HepG2 (cell line): ENCODE results near the gene DMGDH. TPM values are rescaled to one million over a fixed set of nuclear protein-coding genes. Genes with fewer than 3 reads are reported as not detected.
A peak's percentile ranks its signal among the peaks of the same experiment; 100 is the strongest.

Experiments used
- ERF ChIP-seq: IDR thresholded peaks from 2 replicates; pipeline ENCODE4 v1.6.1; 2018; ENCODE audit warnings: missing biosample characterization, missing genetic modification reagents
- ETV5 ChIP-seq: IDR thresholded peaks from 2 replicates; pipeline ENCODE4 v1.6.1; 2018; ENCODE audit warnings: missing biosample characterization, missing genetic modification reagents, inconsistent platforms, borderline replicate concordance
- FOXO1 ChIP-seq: sonication (generic); formaldehyde crosslinking; IDR thresholded peaks from 2 replicates; pipeline ENCODE4 v1.4.0; 2020; ENCODE audit warnings: missing genetic modification reagents
- GATAD2A ChIP-seq: IDR thresholded peaks from 2 replicates; pipeline ENCODE4 v1.6.1; 2016
- MBNL3 ChIP-seq: fragments of 250-450 bp; sonication (Bioruptor Pico); conservative IDR thresholded peaks from 2 replicates; pipeline ENCODE4 v1.8.0; 2022; ENCODE audit warnings: mild to moderate bottlenecking, inconsistent platforms
- MXD4 ChIP-seq: IDR thresholded peaks from 2 replicates; pipeline ENCODE4 v1.6.1; 2016; ENCODE audit warnings: mild to moderate bottlenecking, missing biosample characterization, missing genetic modification reagents
- NFYB ChIP-seq: sonication (generic); formaldehyde crosslinking; IDR thresholded peaks from 2 replicates; pipeline ENCODE4 v1.4.0; 2020; ENCODE audit warnings: missing genetic modification reagents
- TCF7 ChIP-seq: sonication (generic); IDR thresholded peaks from 2 replicates; pipeline ENCODE4 v1.6.1; 2016; ENCODE audit warnings: antibody characterized with exemption, low read depth
- THAP11 ChIP-seq: IDR thresholded peaks from 2 replicates; pipeline ENCODE4 v1.6.1; 2016; ENCODE audit warnings: missing biosample characterization, missing genetic modification reagents
- ZNF775 ChIP-seq: sonication (generic); formaldehyde crosslinking; IDR thresholded peaks from 2 replicates; pipeline ENCODE4 v1.4.0; 2020; ENCODE audit warnings: missing genetic modification reagents, mild to moderate bottlenecking, moderate library complexity, borderline replicate concordance
- polyA plus RNA-seq, 8 experiments: library from polyadenylated mRNA; depleted of rRNA in 3 of 8; stranded (reverse) in 7 of 8; unstranded in 1 of 8; fragments of >200 nt; fragmentation: Illumina TruSeq in 4 of 8; extraction: Trizol in 4 of 8; gene quantifications; 2 replicates each; pipeline versions ENCODE4 v1.2.1 to v1.2.3, GENCODE V29; 2011 to 2016; ENCODE audit warnings: low read depth in 4 of 8, missing spikeins in 1 of 8, mixed read lengths in 1 of 8; ENCODE audit not compliant: insufficient read depth in 1 of 8
- total RNA-seq, 5 experiments: library from RNA; depleted of rRNA; stranded (reverse); fragments of >200 nt; fragmentation: Illumina TruSeq; extraction: Trizol; gene quantifications; 2 replicates each; pipeline ENCODE4 v1.2.3, GENCODE V29; 2016; ENCODE audit warnings: low read depth in 1 of 5
- TF ChIP-seq, protein P1 (sequence below): IDR thresholded peaks from 2 replicates; pipeline ENCODE4 v1.6.1; 2012; ENCODE audit warnings: low read depth, low read length, improper control_type of control experiment
- TF ChIP-seq, protein P2 (sequence below): IDR thresholded peaks from 2 replicates; pipeline ENCODE4 v1.6.1; 2012; ENCODE audit warnings: inconsistent platforms
- TF ChIP-seq, protein P3 (sequence below): sonication (generic); formaldehyde crosslinking; IDR thresholded peaks from 2 replicates; pipeline ENCODE4 v1.5.0; 2020; ENCODE audit warnings: mild to moderate bottlenecking, missing genetic modification reagents, borderline replicate concordance
- TF ChIP-seq, protein P4 (sequence below): sonication (generic); formaldehyde crosslinking; IDR thresholded peaks from 2 replicates; pipeline ENCODE4 v1.4.0; 2020; ENCODE audit warnings: missing genetic modification reagents
- TF ChIP-seq, protein P5 (sequence below): sonication (generic); formaldehyde crosslinking; IDR thresholded peaks from 2 replicates; pipeline ENCODE4 v1.5.0; 2020; ENCODE audit warnings: mild to moderate bottlenecking, missing genetic modification reagents, borderline replicate concordance

Gene DMGDH
- total and polyA plus RNA-seq, 2 of the 13 experiments (the other 11 are each of a cell fraction or from before 2014, with no cell fraction given): 3.6 to 7.9 TPM

DNA sequence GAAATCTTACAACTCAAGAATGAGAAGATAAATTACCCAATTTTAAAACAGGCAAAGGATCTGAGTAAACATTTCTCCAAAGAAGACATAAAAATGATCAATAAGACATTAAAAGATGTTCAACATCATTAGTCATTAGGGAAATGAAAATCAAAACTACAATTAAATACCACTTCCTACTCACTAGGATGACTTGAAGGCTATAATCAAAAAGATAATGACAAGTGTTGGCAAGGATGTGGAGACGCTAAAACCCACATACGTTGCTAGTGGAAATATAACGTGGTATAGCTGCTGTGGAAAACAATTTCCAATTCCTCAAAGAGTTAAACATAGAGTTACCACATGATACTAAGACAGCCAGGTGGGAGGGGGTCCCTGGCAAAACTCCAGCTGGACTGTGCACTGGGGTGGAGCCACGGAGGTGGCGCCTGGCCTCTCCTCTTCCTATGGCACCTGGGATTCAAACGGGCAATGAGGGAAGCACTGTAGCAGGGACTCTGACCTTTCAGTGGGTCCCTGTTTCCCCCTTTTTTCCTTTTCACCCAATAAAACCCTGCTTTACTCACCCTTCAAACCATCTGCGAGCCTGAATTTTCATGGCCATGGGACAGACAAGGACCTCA is 90.2 kb downstream of the DMGDH start (continued):
- TF ChIP-seq TCF7 (0 out of 2 replicates have a peak, but pooled peaks have one; percentile 35), THAP11 (CRISPR knock-in tag) (peak; percentile 34; the same call in 1 of the 2 replicates), MXD4 (CRISPR knock-in tag) (no peak), GATAD2A (CRISPR knock-in tag) (peak; percentile 82), ETV5 (peak; percentile 37; the same call in 1 of the 2 replicates), FOXO1 (0 out of 2 replicates have a peak, but pooled peaks have one; percentile 18), NFYB (CRISPR knock-in tag) (peak; percentile 22; the same call in 1 of the 2 replicates), ERF (CRISPR knock-in tag) (peak; percentile 30; the same call in 1 of the 2 replicates), MBNL3 (0 out of 2 replicates have a peak, but pooled peaks have one; percentile 51), ZNF775 (CRISPR knock-in tag) (no peak)
- TF ChIP-seq, protein P1, sequence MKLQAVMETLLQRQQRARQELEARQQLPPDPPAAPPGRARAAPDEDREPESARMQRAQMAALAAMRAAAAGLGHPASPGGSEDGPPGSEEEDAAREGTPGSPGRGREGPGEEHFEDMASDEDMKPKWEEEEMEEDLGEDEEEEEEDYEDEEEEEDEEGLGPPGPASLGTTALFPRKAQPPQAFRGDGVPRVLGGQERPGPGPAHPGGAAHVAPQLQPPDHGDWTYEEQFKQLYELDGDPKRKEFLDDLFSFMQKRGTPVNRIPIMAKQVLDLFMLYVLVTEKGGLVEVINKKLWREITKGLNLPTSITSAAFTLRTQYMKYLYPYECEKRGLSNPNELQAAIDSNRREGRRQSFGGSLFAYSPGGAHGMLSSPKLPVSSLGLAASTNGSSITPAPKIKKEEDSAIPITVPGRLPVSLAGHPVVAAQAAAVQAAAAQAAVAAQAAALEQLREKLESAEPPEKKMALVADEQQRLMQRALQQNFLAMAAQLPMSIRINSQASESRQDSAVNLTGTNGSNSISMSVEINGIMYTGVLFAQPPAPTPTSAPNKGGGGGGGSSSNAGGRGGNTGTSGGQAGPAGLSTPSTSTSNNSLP: no peak
- TF ChIP-seq, protein P2, sequence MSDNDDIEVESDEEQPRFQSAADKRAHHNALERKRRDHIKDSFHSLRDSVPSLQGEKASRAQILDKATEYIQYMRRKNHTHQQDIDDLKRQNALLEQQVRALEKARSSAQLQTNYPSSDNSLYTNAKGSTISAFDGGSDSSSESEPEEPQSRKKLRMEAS: peak; percentile 52
- TF ChIP-seq, protein P3, sequence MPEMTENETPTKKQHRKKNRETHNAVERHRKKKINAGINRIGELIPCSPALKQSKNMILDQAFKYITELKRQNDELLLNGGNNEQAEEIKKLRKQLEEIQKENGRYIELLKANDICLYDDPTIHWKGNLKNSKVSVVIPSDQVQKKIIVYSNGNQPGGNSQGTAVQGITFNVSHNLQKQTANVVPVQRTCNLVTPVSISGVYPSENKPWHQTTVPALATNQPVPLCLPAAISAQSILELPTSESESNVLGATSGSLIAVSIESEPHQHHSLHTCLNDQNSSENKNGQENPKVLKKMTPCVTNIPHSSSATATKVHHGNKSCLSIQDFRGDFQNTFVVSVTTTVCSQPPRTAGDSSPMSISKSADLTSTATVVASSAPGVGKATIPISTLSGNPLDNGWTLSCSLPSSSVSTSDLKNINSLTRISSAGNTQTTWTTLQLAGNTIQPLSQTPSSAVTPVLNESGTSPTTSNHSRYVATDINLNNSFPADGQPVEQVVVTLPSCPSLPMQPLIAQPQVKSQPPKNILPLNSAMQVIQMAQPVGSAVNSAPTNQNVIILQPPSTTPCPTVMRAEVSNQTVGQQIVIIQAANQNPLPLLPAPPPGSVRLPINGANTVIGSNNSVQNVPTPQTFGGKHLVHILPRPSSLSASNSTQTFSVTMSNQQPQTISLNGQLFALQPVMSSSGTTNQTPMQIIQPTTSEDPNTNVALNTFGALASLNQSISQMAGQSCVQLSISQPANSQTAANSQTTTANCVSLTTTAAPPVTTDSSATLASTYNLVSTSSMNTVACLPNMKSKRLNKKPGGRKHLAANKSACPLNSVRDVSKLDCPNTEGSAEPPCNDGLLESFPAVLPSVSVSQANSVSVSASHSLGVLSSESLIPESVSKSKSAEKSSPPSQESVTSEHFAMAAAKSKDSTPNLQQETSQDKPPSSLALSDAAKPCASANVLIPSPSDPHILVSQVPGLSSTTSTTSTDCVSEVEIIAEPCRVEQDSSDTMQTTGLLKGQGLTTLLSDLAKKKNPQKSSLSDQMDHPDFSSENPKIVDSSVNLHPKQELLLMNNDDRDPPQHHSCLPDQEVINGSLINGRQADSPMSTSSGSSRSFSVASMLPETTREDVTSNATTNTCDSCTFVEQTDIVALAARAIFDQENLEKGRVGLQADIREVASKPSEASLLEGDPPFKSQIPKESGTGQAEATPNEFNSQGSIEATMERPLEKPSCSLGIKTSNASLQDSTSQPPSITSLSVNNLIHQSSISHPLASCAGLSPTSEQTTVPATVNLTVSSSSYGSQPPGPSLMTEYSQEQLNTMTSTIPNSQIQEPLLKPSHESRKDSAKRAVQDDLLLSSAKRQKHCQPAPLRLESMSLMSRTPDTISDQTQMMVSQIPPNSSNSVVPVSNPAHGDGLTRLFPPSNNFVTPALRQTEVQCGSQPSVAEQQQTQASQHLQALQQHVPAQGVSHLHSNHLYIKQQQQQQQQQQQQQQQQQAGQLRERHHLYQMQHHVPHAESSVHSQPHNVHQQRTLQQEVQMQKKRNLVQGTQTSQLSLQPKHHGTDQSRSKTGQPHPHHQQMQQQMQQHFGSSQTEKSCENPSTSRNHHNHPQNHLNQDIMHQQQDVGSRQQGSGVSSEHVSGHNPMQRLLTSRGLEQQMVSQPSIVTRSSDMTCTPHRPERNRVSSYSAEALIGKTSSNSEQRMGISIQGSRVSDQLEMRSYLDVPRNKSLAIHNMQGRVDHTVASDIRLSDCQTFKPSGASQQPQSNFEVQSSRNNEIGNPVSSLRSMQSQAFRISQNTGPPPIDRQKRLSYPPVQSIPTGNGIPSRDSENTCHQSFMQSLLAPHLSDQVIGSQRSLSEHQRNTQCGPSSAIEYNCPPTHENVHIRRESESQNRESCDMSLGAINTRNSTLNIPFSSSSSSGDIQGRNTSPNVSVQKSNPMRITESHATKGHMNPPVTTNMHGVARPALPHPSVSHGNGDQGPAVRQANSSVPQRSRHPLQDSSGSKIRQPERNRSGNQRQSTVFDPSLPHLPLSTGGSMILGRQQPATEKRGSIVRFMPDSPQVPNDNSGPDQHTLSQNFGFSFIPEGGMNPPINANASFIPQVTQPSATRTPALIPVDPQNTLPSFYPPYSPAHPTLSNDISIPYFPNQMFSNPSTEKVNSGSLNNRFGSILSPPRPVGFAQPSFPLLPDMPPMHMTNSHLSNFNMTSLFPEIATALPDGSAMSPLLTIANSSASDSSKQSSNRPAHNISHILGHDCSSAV (CRISPR knock-in tag): no peak
- TF ChIP-seq, protein P4, sequence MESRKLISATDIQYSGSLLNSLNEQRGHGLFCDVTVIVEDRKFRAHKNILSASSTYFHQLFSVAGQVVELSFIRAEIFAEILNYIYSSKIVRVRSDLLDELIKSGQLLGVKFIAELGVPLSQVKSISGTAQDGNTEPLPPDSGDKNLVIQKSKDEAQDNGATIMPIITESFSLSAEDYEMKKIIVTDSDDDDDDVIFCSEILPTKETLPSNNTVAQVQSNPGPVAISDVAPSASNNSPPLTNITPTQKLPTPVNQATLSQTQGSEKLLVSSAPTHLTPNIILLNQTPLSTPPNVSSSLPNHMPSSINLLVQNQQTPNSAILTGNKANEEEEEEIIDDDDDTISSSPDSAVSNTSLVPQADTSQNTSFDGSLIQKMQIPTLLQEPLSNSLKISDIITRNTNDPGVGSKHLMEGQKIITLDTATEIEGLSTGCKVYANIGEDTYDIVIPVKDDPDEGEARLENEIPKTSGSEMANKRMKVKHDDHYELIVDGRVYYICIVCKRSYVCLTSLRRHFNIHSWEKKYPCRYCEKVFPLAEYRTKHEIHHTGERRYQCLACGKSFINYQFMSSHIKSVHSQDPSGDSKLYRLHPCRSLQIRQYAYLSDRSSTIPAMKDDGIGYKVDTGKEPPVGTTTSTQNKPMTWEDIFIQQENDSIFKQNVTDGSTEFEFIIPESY (CRISPR knock-in tag): peak; percentile 56
- TF ChIP-seq, protein P5, sequence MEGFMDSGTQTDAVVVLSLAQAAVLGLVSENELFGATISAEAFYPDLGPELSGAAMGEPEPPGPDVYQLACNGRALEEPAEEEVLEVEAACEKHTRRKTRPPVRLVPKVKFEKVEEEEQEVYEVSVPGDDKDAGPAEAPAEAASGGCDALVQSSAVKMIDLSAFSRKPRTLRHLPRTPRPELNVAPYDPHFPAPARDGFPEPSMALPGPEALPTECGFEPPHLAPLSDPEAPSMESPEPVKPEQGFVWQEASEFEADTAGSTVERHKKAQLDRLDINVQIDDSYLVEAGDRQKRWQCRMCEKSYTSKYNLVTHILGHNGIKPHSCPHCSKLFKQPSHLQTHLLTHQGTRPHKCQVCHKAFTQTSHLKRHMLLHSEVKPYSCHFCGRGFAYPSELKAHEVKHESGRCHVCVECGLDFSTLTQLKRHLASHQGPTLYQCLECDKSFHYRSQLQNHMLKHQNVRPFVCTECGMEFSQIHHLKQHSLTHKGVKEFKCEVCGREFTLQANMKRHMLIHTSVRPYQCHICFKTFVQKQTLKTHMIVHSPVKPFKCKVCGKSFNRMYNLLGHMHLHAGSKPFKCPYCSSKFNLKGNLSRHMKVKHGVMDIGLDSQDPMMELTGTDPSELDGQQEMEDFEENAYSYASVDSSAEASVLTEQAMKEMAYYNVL (CRISPR knock-in tag): peak; percentile 70; the same call in 1 of the 2 replicates
